Panc1 (cell line): ENCODE measurements around the gene CYP2S1. TPM values are rescaled to one million over a fixed set of nuclear protein-coding genes. Genes with fewer than 3 reads are reported as not detected.
"Not testable (repeated sequence)": the region's sequence is repeated elsewhere in the genome, so short reads cannot be mapped to it uniquely, and the experiment has no call there.

Experiments used
- ATAC-seq: fragments of 200-7000 bp; cut with Tn5 transposase; 2 replicates; pipeline ENCODE4 v1.9.1; 2020; ENCODE audit warnings: mild to moderate bottlenecking, moderate library complexity
- BruUV-seq: library from RNA; stranded (reverse); fragments of 400-500 nt; replicated peaks from 2 replicates; lab custom pipeline; 2021; lab: Mats Ljungman, UMichigan
- CTCF ChIA-PET: fragments of 300-600 bp; sonication (Branson Sonifier 250); formaldehyde crosslinking; loops from one replicate; lab custom pipeline; 2022; ENCODE audit warnings: antibody characterized with exemption; lab: Charles Lee
- POLR2A ChIA-PET: fragments of 300-600 bp; sonication (Branson Sonifier 250); formaldehyde crosslinking; loops from one replicate; lab custom pipeline; 2022; ENCODE audit warnings: antibody characterized with exemption; lab: Charles Lee
- DNase-seq: peaks from one replicate; pipeline ENCODE4 v3.0.0-alpha.2; 2010; ENCODE audit warnings: low read depth, low spot score
- H3K27ac ChIP-seq: 2 replicates; pipeline ENCODE4 v1.5.1; 2011; ENCODE audit warnings: mild to moderate bottlenecking, low read length, inconsistent platforms
- H3K27me3 ChIP-seq: fragments of 200-500 bp; sonication (Bioruptor generic); 2 replicates; pipeline ENCODE4 v1.6.0; 2014; ENCODE audit warnings: low read length, inconsistent platforms; ENCODE audit not compliant: control insufficient read depth, insufficient read depth
- H3K36me3 ChIP-seq: fragments of 200-500 bp; sonication (Bioruptor generic); 2 replicates; pipeline ENCODE4 v1.5.1; 2014; ENCODE audit warnings: inconsistent platforms, mild to moderate bottlenecking, low read length, moderate library complexity; ENCODE audit not compliant: control insufficient read depth, insufficient read depth
- H3K4me1 ChIP-seq: 2 replicates; pipeline ENCODE4 v1.5.1; 2011; ENCODE audit warnings: inconsistent platforms, mild to moderate bottlenecking, low read length, moderate library complexity; ENCODE audit not compliant: control insufficient read depth, insufficient read depth
- H3K4me3 ChIP-seq, 2 experiments: 2 replicates each; pipeline ENCODE4 v1.5.1; 2011 to 2012; ENCODE audit warnings: low read depth in 2 of 2, low read length in 2 of 2, mild to moderate bottlenecking in 2 of 2, inconsistent platforms in 1 of 2, moderate library complexity in 1 of 2
- H3K9me3 ChIP-seq: fragments of 200-500 bp; sonication (Bioruptor generic); 2 replicates; pipeline ENCODE4 v1.5.1; 2014; ENCODE audit warnings: low read depth, mild to moderate bottlenecking, inconsistent platforms, low read length, moderate library complexity; ENCODE audit not compliant: control insufficient read depth, insufficient read depth
- POLR2AphosphoS5 ChIP-seq: IDR thresholded peaks from 2 replicates; pipeline ENCODE4 v1.6.1; 2012; ENCODE audit warnings: mild to moderate bottlenecking, low read depth, low read length, moderate library complexity
- SIN3A ChIP-seq: IDR thresholded peaks from 2 replicates; pipeline ENCODE4 v1.6.1; 2012; ENCODE audit warnings: low read depth, mild to moderate bottlenecking, low read length, moderate library complexity, borderline replicate concordance; ENCODE audit not compliant: insufficient read depth
- TCF7L2 ChIP-seq: IDR thresholded peaks from 2 replicates; pipeline ENCODE4 v1.6.1; 2011; ENCODE audit warnings: mild to moderate bottlenecking, low read depth, low read length, inconsistent platforms
- in situ Hi-C: cut with HindIII; loops from 2 replicates; pipeline ENCODE4 v1.10.0; 2016; ENCODE audit warnings: low sequenced_read_pairs, low pct_unique_long_range_greater_than_20kb
- intact Hi-C: fragments of 100-400 bp; cut with micrococcal nuclease; formaldehyde crosslinking; loops from one replicate; pipeline ENCODE4 v1.10.0; 2022; ENCODE audit not compliant: unreplicated experiment
- total RNA-seq: library from RNA; stranded (reverse); gene quantifications from one replicate; pipeline ENCODE4 v1.2.1, GENCODE V29; 2021; ENCODE audit not compliant: unreplicated experiment
- TF ChIP-seq, protein P1 (sequence below), 2 experiments: IDR thresholded peaks; 2 replicates each; pipeline ENCODE4 v1.6.1; 2011 to 2012; ENCODE audit warnings: low read depth in 2 of 2, control low read depth in 1 of 2, low read length in 1 of 2, mild to moderate bottlenecking in 1 of 2, moderate library complexity in 1 of 2; ENCODE audit not compliant: insufficient read depth in 1 of 2
- TF ChIP-seq, protein P2 (sequence below): fragments of 450-650 bp; IDR thresholded peaks from 2 replicates; pipeline ENCODE4 v1.5.1; 2017; ENCODE audit warnings: mild to moderate bottlenecking

The CYP2S1 gene
- total RNA-seq, 1 experiment from 2014 or later, result 8.5 TPM

DNA sequence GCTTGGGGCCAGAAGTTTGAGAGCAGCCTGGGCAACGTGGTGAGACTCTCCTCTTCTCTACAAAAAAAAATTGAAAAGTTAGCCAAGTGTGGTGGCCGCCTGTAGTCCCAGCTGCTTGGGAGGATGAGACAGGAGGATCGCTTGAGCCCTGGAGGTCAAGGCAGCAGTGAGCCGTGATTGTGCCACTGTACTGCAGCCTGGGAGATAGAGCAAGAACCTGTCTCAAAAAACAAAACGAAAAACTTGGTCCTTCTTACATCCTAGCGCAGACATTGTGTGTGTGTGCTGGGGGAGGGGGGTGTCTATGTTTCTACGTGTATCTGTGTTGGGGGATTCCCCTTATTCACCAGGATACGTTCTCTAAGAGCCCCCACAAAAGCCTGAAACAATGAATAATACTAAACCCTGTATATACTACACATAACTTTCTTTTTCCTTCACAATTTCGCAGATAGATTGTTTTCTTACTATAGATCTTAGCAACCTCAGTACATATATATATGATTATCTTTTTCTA, 33.9 kb downstream of the CYP2S1 start:
- Histone ChIP-seq H3K9me3 (no peaks in the 10 kb centered on the region), H3K4me3 (peak overlapping the region; percentile 24 to 32; a peak in 3 of 4 replicates), H3K36me3 (no peaks in the 10 kb centered on the region; the same call in 1 of the 2 replicates), H3K4me1 (peaks cover 25% of the 10 kb centered on the region), H3K27me3 (no peaks in the 10 kb centered on the region), H3K27ac (peak overlapping the region; percentile 84)
- intact Hi-C loops (no loop called here), in situ Hi-C loops (no loop called here)
- ATAC-seq (no peak), DNase-seq (no peak)
- ChIA-PET POLR2A (no interaction called here), CTCF (no interaction called here)
- TF ChIP-seq POLR2AphosphoS5, result no peak
- BruUV-seq, result no TSS peak

DNA sequence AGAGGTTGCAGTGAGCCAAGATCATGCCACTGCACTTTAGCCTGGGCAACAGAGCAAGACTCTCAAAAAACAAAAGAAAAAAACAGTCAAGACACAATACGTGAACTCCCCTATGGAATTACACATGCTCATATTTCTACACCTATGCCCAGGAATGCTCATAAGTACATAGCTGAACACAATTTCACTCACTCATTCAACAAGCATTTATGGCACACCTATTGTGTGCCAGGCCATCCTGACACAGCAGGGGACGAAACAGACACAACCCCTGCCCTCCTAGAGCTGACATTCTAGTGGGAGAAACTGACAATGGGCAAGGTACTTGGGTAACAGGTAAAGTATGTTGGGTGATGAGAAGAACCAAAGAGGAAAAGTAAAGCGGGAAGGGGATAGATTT, 35.5 kb downstream of the CYP2S1 start:
- POLR2A ChIA-PET, result no interaction called here
- CTCF ChIA-PET, result no interaction called here

DNA sequence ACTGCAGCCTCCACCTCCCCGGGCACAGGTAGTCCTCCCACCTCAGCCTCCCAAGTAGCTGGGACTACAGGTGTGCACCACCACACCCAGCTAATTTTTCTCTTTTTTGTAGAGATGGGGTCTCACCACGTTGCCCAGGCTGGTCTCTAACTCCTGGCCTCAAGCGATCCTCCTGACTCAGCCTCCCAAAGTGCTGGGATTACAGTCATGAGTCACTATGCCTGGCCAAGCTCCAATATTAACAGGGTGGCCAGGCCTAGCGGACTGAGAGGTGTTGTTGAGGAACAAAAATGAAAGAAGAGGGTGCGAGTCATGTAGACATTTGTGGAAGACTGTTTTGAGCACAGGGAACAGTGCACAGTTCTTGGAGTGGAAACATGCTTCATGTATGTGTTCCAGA, 36.3 kb downstream of the CYP2S1 start:
- H3K9me3 ChIP-seq, POLR2A ChIA-PET, H3K4me3 ChIP-seq, intact Hi-C loops, H3K36me3 ChIP-seq, DNase-seq, BruUV-seq, H3K27me3 ChIP-seq, in situ Hi-C loops, CTCF ChIA-PET, ATAC-seq: not testable (repeated sequence)
- H3K4me1 ChIP-seq, result peaks cover 13% of the 10 kb centered on the region
- peak overlapping the region; percentile 66 for H3K27ac ChIP-seq

More for the DNA sequence above, 35.5 kb downstream of the CYP2S1 start:
- TF ChIP-seq, protein P1, sequence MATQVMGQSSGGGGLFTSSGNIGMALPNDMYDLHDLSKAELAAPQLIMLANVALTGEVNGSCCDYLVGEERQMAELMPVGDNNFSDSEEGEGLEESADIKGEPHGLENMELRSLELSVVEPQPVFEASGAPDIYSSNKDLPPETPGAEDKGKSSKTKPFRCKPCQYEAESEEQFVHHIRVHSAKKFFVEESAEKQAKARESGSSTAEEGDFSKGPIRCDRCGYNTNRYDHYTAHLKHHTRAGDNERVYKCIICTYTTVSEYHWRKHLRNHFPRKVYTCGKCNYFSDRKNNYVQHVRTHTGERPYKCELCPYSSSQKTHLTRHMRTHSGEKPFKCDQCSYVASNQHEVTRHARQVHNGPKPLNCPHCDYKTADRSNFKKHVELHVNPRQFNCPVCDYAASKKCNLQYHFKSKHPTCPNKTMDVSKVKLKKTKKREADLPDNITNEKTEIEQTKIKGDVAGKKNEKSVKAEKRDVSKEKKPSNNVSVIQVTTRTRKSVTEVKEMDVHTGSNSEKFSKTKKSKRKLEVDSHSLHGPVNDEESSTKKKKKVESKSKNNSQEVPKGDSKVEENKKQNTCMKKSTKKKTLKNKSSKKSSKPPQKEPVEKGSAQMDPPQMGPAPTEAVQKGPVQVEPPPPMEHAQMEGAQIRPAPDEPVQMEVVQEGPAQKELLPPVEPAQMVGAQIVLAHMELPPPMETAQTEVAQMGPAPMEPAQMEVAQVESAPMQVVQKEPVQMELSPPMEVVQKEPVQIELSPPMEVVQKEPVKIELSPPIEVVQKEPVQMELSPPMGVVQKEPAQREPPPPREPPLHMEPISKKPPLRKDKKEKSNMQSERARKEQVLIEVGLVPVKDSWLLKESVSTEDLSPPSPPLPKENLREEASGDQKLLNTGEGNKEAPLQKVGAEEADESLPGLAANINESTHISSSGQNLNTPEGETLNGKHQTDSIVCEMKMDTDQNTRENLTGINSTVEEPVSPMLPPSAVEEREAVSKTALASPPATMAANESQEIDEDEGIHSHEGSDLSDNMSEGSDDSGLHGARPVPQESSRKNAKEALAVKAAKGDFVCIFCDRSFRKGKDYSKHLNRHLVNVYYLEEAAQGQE (IDR thresholded peaks at IDR 0.05; ENCODE audit: insufficient read depth in 1 of 2, low read depth in 2 of 2, low read length in 1 of 2), result no peak
- TF ChIP-seq, protein P2, sequence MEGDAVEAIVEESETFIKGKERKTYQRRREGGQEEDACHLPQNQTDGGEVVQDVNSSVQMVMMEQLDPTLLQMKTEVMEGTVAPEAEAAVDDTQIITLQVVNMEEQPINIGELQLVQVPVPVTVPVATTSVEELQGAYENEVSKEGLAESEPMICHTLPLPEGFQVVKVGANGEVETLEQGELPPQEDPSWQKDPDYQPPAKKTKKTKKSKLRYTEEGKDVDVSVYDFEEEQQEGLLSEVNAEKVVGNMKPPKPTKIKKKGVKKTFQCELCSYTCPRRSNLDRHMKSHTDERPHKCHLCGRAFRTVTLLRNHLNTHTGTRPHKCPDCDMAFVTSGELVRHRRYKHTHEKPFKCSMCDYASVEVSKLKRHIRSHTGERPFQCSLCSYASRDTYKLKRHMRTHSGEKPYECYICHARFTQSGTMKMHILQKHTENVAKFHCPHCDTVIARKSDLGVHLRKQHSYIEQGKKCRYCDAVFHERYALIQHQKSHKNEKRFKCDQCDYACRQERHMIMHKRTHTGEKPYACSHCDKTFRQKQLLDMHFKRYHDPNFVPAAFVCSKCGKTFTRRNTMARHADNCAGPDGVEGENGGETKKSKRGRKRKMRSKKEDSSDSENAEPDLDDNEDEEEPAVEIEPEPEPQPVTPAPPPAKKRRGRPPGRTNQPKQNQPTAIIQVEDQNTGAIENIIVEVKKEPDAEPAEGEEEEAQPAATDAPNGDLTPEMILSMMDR, result no peak
- TF ChIP-seq POLR2AphosphoS5 (no peak), TCF7L2 (no peak), SIN3A (no peak)
- ATAC-seq (no peak), DNase-seq (no peak)
- H3K27me3 ChIP-seq, result no peaks in the 10 kb centered on the region
- no peak overlapping the region for H3K4me3 ChIP-seq
- BruUV-seq, result no TSS peak
- H3K9me3 ChIP-seq, result no peaks in the 10 kb centered on the region
- H3K4me1 ChIP-seq, result peaks cover 21% of the 10 kb centered on the region
- H3K36me3 ChIP-seq, result no peaks in the 10 kb centered on the region; the same call in 1 of the 2 replicates
- peak overlapping the region; percentile 84 for H3K27ac ChIP-seq
- intact Hi-C loops (no loop called here), in situ Hi-C loops (no loop called here)
